ENCODE data around the gene DDX25.
"Not testable (repeated sequence)": the region's sequence is repeated elsewhere in the genome, so short reads cannot be mapped to it uniquely, and the experiment has no call there.

DDX25 gene

GRCh38 chr11:125903711-125904659, at the start of gene DDX25:
TSS of gene DDX25 (plus strand) at chr11:125904508. CDS start at chr11:125904518, 10 bp downstream.
- Mint-ChIP-seq H3K27ac (peak within 1 kb of the TSS; percentile 87), H3K4me3 (peak within 1 kb of the TSS; percentile 91), H3K36me3 (peaks cover 14% of the 10 kb centered on the region), H3K27me3 (peaks cover 10% of the 10 kb centered on the region), H3K9me3 (no peaks in the 10 kb centered on the region), H3K4me1 (peaks cover 12% of the 10 kb centered on the region)
- no peak for DNase-seq (ENCODE audit: low spot score in 2 of 2)
- ATAC-seq (ENCODE audit: low read depth) = no peak

DNA sequence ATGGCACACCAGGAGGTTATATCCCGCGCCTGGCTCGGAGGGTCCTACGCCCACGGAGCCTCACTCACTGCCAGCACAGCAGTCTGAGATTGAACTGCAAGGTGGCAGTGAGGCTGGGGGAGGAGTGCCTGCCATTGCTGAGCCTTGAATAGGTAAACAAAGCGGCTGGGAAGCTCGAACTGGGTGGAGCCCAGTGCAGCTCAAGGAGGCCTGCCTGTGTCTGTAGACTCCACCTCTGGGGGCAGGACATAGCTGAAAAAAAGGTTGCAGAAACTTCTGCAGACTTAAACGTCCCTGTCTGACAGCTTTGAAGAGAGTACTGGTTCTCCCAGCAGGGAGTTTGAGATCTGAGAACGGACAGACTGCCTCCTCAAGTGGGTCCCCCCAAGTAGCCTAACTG, 46.6 kb upstream of the DDX25 start:
- H3K4me1 Mint-ChIP-seq; H3K4me3 Mint-ChIP-seq; H3K36me3 Mint-ChIP-seq; H3K27ac Mint-ChIP-seq; DNase-seq (ENCODE audit: low spot score in 2 of 2); ATAC-seq (ENCODE audit: low read depth); H3K27me3 Mint-ChIP-seq: not testable (repeated sequence)
- peaks cover 18% of the 10 kb centered on the region for H3K9me3 Mint-ChIP-seq

GRCh38 chr11:125862786-125863185, 41.5 kb upstream of the DDX25 start:
- H3K9me3 Mint-ChIP-seq = peaks cover 10% of the 10 kb centered on the region
- H3K36me3 Mint-ChIP-seq; H3K27ac Mint-ChIP-seq; H3K4me1 Mint-ChIP-seq; DNase-seq (ENCODE audit: low spot score in 2 of 2); H3K4me3 Mint-ChIP-seq; ATAC-seq (ENCODE audit: low read depth); H3K27me3 Mint-ChIP-seq: not testable (repeated sequence)

DNA sequence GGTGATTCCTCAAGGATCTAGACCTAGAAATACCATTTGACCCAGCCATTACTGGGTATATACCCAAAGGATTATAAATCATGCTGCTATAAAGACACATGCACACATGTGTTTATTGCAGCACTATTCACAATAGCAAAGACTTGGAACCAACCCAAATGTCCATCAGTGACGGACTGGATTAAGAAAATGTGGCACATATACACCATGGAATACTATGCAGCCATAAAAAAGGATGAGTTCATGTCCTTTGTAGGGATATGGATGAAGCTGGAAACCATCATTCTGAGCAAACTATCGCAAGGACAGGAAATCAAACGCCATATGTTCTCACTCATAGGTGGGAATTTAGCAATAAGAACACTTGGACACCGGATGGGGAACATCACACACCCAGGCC, 39.0 kb upstream of the DDX25 start:
- not testable (repeated sequence) for DNase-seq (ENCODE audit: low spot score in 2 of 2); H3K9me3 Mint-ChIP-seq; ATAC-seq (ENCODE audit: low read depth); H3K36me3 Mint-ChIP-seq; H3K27ac Mint-ChIP-seq; H3K27me3 Mint-ChIP-seq; H3K4me1 Mint-ChIP-seq; H3K4me3 Mint-ChIP-seq

- no peak overlapping the region for H3K27ac Mint-ChIP-seq
Observed at GRCh38 chr11:125869521-125869920, 34.8 kb upstream of the DDX25 start.

GRCh38 chr11:125871391-125872137, 32.7 kb upstream of the DDX25 start:
- Mint-ChIP-seq H3K27ac (peak overlapping the region; percentile 1), H3K4me1 (peaks cover 9% of the 10 kb centered on the region), H3K9me3 (peaks cover 10% of the 10 kb centered on the region), H3K27me3 (no peaks in the 10 kb centered on the region), H3K4me3 (no peak overlapping the region), H3K36me3 (peaks cover 5% of the 10 kb centered on the region)
- ATAC-seq (ENCODE audit: low read depth) (no peak), DNase-seq (ENCODE audit: low spot score in 2 of 2) (no peak)

More at GRCh38 chr11:125869521-125869920, 34.8 kb upstream of the DDX25 start:
- Mint-ChIP-seq H3K27me3 (no peaks in the 10 kb centered on the region), H3K36me3 (peaks cover 5% of the 10 kb centered on the region), H3K4me1 (peaks cover 6% of the 10 kb centered on the region), H3K4me3 (no peak overlapping the region), H3K9me3 (peaks cover 10% of the 10 kb centered on the region)
- DNase-seq (ENCODE audit: low spot score in 2 of 2) (no peak), ATAC-seq (ENCODE audit: low read depth) (no peak)

DNA sequence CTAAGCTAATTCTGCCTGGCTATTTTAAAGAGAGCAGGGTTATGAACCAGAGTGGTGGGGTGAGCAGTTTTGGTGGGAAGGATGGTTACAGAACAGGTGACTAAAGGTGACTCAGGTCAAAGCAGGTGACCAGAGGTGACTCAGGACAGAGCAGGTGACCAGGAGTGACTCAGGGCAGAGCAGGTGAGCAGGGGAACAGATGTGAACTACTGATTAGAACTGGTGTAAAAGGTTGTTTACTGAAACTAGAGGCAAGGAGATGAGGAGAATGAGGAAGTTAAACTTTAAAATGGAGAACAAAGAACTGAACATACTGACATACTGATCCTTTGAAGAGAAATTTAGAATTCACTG, 32.2 kb upstream of the DDX25 start:
- no peak for DNase-seq (ENCODE audit: low spot score in 2 of 2)
- Mint-ChIP-seq H3K36me3 (peaks cover 5% of the 10 kb centered on the region), H3K27me3 (no peaks in the 10 kb centered on the region), H3K9me3 (peaks cover 10% of the 10 kb centered on the region), H3K4me3 (no peak overlapping the region), H3K27ac (peak overlapping the region; percentile 1), H3K4me1 (peaks cover 9% of the 10 kb centered on the region)
- ATAC-seq (ENCODE audit: low read depth) = peak; percentile 21

DNA sequence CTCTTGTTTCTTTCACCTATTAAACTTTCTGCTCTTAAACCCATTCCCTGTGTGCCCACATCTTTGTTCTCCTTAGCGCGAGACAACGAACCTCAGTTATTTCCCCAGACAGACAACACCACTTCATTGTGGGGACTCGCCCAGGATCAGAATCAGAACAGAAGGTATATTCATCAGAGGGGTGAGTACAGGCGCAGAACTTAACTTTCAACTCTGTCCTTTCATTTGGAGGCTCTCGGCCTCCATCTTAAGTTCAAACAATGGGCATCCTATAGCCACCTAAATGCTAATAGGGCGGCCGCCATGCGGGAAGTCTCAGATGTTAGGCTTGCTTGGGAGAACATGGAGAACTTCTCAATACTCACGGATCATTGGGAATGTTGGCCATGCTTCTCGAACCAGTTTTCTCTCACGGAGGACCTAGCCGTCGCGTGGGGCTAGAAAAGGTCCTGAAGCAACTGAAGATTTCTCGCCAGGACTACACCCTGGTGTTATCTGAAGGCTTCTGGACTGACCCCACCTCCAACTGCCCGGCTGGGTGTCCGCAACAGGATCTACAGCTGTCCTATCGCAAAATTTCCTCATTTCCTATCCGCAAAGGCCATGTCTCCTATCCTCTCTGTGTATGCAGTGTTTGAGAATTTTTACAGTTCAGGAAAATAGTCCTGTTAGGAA, 30.3 kb upstream of the DDX25 start:
- ATAC-seq (ENCODE audit: low read depth) = no peak
- no peak for DNase-seq (ENCODE audit: low spot score in 2 of 2)
- no peaks in the 10 kb centered on the region for H3K27me3 Mint-ChIP-seq
- H3K9me3 Mint-ChIP-seq = peaks cover 10% of the 10 kb centered on the region
- H3K27ac Mint-ChIP-seq = no peak overlapping the region
- peaks cover 9% of the 10 kb centered on the region for H3K4me1 Mint-ChIP-seq
- no peak overlapping the region for H3K4me3 Mint-ChIP-seq
- peaks cover 5% of the 10 kb centered on the region for H3K36me3 Mint-ChIP-seq

DNA sequence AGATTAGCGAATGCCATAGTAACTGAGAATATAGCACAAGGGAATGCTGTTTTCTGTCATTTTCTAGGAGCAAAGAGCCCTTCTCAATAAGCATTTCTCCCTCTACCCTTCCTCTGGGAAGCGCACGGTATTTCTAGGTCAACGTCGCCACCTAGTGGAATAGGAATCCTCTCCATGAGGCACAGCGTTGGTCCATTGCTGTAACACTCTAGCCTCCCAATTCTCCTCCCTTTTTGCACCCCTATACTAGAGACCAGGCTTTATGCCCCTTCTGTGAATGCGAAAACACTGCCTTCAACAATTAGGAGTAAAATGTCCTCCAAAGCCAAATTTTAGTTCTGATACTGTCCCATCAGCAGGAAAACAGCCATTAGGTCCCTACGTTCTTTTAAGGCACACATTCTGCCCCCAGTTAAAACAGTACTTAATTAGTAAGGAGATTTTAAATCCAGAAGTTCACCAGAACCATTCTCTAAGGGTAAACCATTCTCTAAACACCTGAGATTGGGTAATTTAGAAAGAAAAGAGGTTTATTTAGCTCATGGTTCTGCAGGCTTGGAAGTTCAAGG, 29.7 kb upstream of the DDX25 start:
- H3K27me3 Mint-ChIP-seq = no peaks in the 10 kb centered on the region
- H3K36me3 Mint-ChIP-seq = peaks cover 5% of the 10 kb centered on the region
- no peak overlapping the region for H3K27ac Mint-ChIP-seq
- H3K4me1 Mint-ChIP-seq = peaks cover 9% of the 10 kb centered on the region
- ATAC-seq (ENCODE audit: low read depth) = peak; percentile 74
- H3K9me3 Mint-ChIP-seq = peaks cover 10% of the 10 kb centered on the region
- DNase-seq (ENCODE audit: low spot score in 2 of 2) = peak; percentile 17 to 32
- no peak overlapping the region for H3K4me3 Mint-ChIP-seq

GRCh38 chr11:125881291-125881690, 23.0 kb upstream of the DDX25 start:
- DNase-seq (ENCODE audit: low spot score in 2 of 2) (no peak), ATAC-seq (ENCODE audit: low read depth) (no peak)
- no peak overlapping the region for H3K4me3 Mint-ChIP-seq
- H3K4me1 Mint-ChIP-seq = no peaks in the 10 kb centered on the region
- H3K27ac Mint-ChIP-seq = no peak overlapping the region
- no peaks in the 10 kb centered on the region for H3K36me3 Mint-ChIP-seq
- no peaks in the 10 kb centered on the region for H3K27me3 Mint-ChIP-seq
- H3K9me3 Mint-ChIP-seq = no peaks in the 10 kb centered on the region

- Mint-ChIP-seq H3K27me3 (no peaks in the 10 kb centered on the region), H3K9me3 (no peaks in the 10 kb centered on the region), H3K4me1 (peaks cover 6% of the 10 kb centered on the region), H3K36me3 (peaks cover 2% of the 10 kb centered on the region), H3K4me3 (no peak overlapping the region), H3K27ac (no peak overlapping the region)
- ATAC-seq (ENCODE audit: low read depth) = no peak
- no peak for DNase-seq (ENCODE audit: low spot score in 2 of 2)
Observed at GRCh38 chr11:125883375-125883774, 20.9 kb upstream of the DDX25 start.

GRCh38 chr11:125886997-125887372, 17.3 kb upstream of the DDX25 start:
- H3K27ac Mint-ChIP-seq = peak overlapping the region; percentile 97
- H3K36me3 Mint-ChIP-seq = peaks cover 5% of the 10 kb centered on the region
- peaks cover 11% of the 10 kb centered on the region for H3K4me1 Mint-ChIP-seq
- ATAC-seq (ENCODE audit: low read depth) (peak; percentile 25), DNase-seq (ENCODE audit: low spot score in 2 of 2) (no peak)
- H3K9me3 Mint-ChIP-seq = no peaks in the 10 kb centered on the region
- no peaks in the 10 kb centered on the region for H3K27me3 Mint-ChIP-seq
- peak overlapping the region; percentile 97 for H3K4me3 Mint-ChIP-seq

DNA sequence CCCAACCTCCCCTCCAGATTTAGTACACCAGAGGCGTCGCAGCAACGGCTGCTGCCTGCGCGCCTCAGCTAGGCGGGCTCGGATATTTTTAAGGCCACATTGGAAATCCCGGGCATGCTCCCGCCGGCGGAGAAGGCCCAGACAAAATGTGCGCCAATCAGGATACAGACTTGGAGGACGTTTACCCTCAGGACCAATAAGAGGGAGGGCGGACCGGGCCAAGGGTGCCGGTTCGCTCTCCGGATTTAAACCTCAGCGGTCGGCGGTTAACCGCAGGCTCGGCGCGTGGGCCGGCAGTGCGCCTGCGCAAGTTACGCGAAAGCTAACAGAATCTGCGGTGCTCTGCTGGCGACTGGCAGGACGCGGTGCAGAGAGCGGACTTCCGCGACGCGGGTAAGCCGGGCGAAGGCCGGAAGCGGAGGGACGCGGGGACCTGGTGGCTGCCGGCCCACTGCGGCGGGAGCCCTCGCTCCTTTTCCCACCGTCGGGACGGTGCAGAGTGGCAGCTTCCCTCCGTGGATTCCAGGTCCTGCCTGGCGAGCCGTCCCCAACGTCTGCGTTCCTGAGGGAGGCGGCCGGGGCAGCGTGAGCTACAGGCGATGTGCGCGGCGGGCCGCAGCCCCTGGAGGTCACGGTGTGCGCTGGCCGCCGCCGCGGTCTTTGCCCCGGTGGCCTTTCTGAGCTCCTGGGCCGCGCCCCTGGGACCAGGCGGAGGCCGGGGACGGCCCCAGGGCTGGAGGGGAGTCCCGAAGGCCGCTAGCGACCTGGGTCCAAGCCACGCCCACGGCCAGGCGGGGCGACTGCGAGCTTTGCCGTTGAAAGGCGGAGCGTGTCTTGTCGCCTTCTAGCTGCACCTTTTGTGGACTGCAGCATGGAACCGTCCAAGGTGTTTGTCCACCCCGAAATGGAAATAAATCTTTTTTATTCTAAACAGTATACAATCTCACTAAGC, 16.7 kb upstream of the DDX25 start, which contains the start of gene HYLS1:
Gene HYLS1 (plus strand): TSS at position 296 of the 952 bp plus-strand sequence. CDS start 11,701 bp downstream, outside the sequence.
- Mint-ChIP-seq H3K27me3 (no peaks in the 10 kb centered on the region), H3K4me1 (peaks cover 13% of the 10 kb centered on the region), H3K4me3 (peak within 1 kb of the TSS; percentile 97), H3K9me3 (no peaks in the 10 kb centered on the region), H3K36me3 (peaks cover 5% of the 10 kb centered on the region), H3K27ac (peak within 1 kb of the TSS; percentile 97)
- DNase-seq (ENCODE audit: low spot score in 2 of 2) (peak; percentile 93 to 94), ATAC-seq (ENCODE audit: low read depth) (peak; percentile 82)

Data from memory B cell (primary cell).